Measurements from ENCODE around the gene CDC42EP3. TPM values are rescaled to one million over a fixed set of nuclear protein-coding genes. Genes with fewer than 3 reads are reported as not detected.

The CDC42EP3 gene
- total RNA-seq, 1 donor from 2014 or later, result 65.5 TPM

DNA sequence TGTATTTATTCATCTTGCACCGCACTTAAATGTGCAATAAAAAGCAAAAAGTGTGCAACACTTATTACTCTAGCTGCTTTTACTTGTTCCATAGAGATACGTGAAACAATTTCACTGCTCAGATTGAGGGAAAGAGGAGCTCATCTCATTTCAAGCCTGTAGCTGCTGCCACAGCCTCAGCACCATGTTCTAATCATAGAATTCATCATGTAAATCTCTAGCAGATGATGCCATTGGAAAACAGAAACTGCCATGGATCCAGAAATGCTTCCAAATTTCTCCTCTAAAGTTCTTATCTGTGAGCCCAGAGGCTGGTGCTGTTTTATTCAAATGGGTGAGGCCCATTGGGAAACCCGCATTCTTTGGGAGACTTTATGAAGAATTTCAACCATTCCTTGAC is 2.0 kb downstream of the CDC42EP3 start:
- intact Hi-C loops (cut with DNase I), result no loop called here

DNA sequence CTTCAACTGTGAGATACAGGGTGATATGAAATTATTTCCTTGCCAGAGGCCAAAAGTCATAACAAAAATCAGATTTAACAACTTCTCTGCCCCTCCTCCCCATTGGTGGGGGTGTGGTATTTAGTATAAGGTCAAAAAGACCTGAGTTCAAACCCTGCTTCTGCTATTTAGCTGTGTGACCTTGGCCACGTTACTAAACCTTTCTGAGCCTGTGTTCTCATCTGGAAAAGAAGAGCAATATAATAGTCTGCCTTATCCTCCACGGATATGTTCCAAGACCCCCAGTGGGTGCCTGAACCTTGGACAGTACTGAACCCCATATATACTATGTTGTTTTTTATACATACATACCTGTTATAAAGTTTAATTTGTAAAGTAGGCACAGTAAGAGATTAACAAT is 3.7 kb downstream of the CDC42EP3 start:
- TF ChIP-seq, protein P1, sequence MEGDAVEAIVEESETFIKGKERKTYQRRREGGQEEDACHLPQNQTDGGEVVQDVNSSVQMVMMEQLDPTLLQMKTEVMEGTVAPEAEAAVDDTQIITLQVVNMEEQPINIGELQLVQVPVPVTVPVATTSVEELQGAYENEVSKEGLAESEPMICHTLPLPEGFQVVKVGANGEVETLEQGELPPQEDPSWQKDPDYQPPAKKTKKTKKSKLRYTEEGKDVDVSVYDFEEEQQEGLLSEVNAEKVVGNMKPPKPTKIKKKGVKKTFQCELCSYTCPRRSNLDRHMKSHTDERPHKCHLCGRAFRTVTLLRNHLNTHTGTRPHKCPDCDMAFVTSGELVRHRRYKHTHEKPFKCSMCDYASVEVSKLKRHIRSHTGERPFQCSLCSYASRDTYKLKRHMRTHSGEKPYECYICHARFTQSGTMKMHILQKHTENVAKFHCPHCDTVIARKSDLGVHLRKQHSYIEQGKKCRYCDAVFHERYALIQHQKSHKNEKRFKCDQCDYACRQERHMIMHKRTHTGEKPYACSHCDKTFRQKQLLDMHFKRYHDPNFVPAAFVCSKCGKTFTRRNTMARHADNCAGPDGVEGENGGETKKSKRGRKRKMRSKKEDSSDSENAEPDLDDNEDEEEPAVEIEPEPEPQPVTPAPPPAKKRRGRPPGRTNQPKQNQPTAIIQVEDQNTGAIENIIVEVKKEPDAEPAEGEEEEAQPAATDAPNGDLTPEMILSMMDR (IDR thresholded peaks at IDR 0.05), result no peak
- peaks cover 0 to 4% of the 10 kb centered on the region in 2 donors for H3K36me3 ChIP-seq
- intact Hi-C loops (cut with DNase I), result no loop called here
- H3K27me3 ChIP-seq, result no peaks in the 10 kb centered on the region
- peak overlapping the region in 1 of 2 donors; percentile 24 for H3K27ac ChIP-seq
- DNase-seq (ENCODE audit: low spot score in 2 of 2), result no peak
- peak overlapping the region in 1 of 2 donors; percentile 97 for H3K4me3 ChIP-seq
- no peaks in the 10 kb centered on the region for H3K9me3 ChIP-seq
- peaks cover 6 to 55% of the 10 kb centered on the region in 2 donors for H3K4me1 ChIP-seq

More for the DNA sequence above, 2.0 kb downstream of the CDC42EP3 start:
- no peak for DNase-seq (ENCODE audit: low spot score in 2 of 2)
- Histone ChIP-seq H3K27me3 (no peaks in the 10 kb centered on the region), H3K27ac (peak overlapping the region; percentile 86 to 97), H3K9me3 (no peaks in the 10 kb centered on the region), H3K4me3 (peak overlapping the region; percentile 90 to 97), H3K4me1 (peaks cover 6 to 50% of the 10 kb centered on the region in 2 donors), H3K36me3 (peaks cover 0 to 4% of the 10 kb centered on the region in 2 donors)
- TF ChIP-seq, protein P1 (IDR thresholded peaks at IDR 0.05), result no peak

DNA sequence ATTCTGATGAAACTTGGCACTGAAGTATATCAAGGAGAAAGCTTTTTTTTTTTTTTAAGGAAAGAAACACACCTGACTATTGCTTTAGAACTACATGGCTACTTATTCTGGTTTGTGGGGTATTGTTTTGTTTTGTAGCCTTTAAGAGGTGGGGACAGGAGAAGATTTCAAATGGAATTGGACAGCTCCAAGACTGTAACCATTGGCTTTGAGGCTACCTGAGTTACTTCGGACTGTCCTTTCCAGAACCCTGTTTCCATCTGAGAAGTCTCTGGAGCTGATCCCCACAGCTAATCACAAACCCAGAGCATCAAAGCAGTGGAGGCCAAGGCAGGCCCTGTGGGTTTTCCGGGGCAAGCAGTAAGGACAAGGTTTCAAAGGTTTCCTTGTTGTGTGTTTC is 4.7 kb downstream of the CDC42EP3 start:
- Histone ChIP-seq H3K4me1 (peaks cover 6 to 60% of the 10 kb centered on the region in 2 donors), H3K9me3 (no peaks in the 10 kb centered on the region), H3K27ac (peak overlapping the region; percentile 7 to 65), H3K4me3 (peak overlapping the region in 1 of 2 donors; percentile 97), H3K36me3 (peaks cover 0 to 4% of the 10 kb centered on the region in 2 donors), H3K27me3 (no peaks in the 10 kb centered on the region)
- intact Hi-C loops (cut with DNase I), result no loop called here
- TF ChIP-seq, protein P1 (IDR thresholded peaks at IDR 0.05), result no peak
- DNase-seq (ENCODE audit: low spot score in 2 of 2), result no peak

DNA sequence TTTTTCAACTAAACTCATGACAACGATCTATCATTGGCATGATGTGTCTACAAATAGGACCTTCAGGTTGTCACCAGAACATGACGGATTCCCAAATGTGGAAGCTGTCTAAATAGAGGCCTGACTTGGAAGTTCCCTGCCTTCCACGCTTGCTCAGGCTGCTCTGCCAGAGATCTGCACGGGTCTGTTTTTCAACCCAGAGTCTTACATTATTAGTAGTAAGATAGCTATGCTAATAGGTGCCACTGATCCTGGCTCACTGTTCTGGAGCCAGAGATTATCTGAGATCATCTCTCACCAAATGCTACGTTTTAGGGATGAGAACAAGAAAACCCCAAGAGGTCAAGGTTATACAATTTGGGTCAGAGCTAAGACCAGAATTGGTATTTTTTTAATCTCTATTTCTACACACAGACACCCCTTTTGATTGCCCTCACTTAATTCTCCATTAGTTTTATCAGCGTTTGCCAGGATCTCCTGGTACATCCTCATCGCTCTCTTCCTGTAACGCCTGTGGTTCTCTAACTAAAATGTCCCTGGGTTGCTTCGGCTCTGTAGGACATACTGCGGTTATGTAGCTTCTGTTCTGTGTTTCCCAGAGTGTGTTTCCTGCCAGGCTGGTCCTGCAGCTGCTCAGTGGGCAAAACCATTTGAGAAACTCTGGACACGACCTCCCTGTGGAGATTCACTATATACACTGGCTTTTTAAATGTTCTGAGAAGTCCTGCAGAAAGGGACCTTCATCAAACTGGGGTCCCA is 5.7 kb downstream of the CDC42EP3 start:
- Histone ChIP-seq H3K27me3 (no peaks in the 10 kb centered on the region), H3K27ac (peak overlapping the region; percentile 50 to 65), H3K4me3 (peak overlapping the region in 1 of 2 donors; percentile 4), H3K9me3 (no peaks in the 10 kb centered on the region), H3K4me1 (peaks cover 6 to 68% of the 10 kb centered on the region in 2 donors), H3K36me3 (peaks cover 0 to 4% of the 10 kb centered on the region in 2 donors)
- TF ChIP-seq, protein P1 (IDR thresholded peaks at IDR 0.05), result no peak
- DNase-seq (ENCODE audit: low spot score in 2 of 2), result no peak
- intact Hi-C loops (cut with DNase I), result no loop called here

DNA sequence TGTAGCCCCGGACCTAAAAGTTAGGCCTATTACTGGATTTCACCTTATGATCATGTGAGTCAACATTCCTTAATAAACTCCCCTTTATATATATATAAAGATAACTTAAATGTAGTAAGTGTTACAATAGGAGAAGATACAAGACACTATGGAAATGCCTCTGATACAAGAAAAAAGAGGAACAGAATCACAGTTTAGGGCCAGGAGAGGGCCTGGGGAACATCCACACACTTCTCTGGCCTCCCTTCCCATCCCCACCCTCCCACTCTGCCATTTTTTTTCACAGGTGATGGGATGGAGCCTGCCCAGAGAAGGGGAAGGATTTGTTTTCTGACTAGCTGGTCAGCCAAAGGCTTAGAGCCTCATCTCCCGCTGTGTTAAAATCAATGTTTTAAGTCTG is 6.4 kb downstream of the CDC42EP3 start:
- Histone ChIP-seq H3K27me3 (no peaks in the 10 kb centered on the region), H3K4me3 (no peak overlapping the region), H3K36me3 (peaks cover 0 to 4% of the 10 kb centered on the region in 2 donors), H3K4me1 (peaks cover 6 to 74% of the 10 kb centered on the region in 2 donors), H3K9me3 (no peaks in the 10 kb centered on the region), H3K27ac (peak overlapping the region; percentile 50 to 65)
- TF ChIP-seq, protein P1 (IDR thresholded peaks at IDR 0.05), result no peak
- no peak for DNase-seq (ENCODE audit: low spot score in 2 of 2)
- intact Hi-C loops (cut with DNase I), result no loop called here

Data from ascending aorta (tissue), 2 donors.